SKM-1 (cell line): ENCODE measurements around the gene GCDH.
"Not testable (repeated sequence)": the region's sequence is repeated elsewhere in the genome, so short reads cannot be mapped to it uniquely, and the experiment has no call there.

ENCODE experiments used
- DNase-seq: peaks from one replicate; lab custom pipeline; 2025; ENCODE audit not compliant: unreplicated experiment; lab: John Stamatoyannopoulos, UW

Gene GCDH

GRCh38 chr19:12899891-12900518 lies 9.0 kb downstream of the GCDH start:
- no peak for DNase-seq

- no peak for DNase-seq
Measured at GRCh38 chr19:12907166-12907565, 16.2 kb downstream of the GCDH start.

GRCh38 chr19:12912571-12912970 lies 21.6 kb downstream of the GCDH start:
- no peak for DNase-seq

- no peak for DNase-seq
Measured at GRCh38 chr19:12913011-12913561, 22.1 kb downstream of the GCDH start.

- peak; percentile 59 for DNase-seq
Measured at GRCh38 chr19:12913851-12914690, 23.1 kb downstream of the GCDH start.

GRCh38 chr19:12915860-12916259 lies 24.9 kb downstream of the GCDH start:
- DNase-seq, result not testable (repeated sequence)

- DNase-seq, result no peak
Measured at GRCh38 chr19:12918253-12918652, 27.3 kb downstream of the GCDH start.

GRCh38 chr19:12921047-12921446 lies 30.1 kb downstream of the GCDH start:
- no peak for DNase-seq

GRCh38 chr19:12922959-12923358 lies 32.0 kb downstream of the GCDH start:
- DNase-seq, result no peak

GRCh38 chr19:12924621-12925310 lies 33.8 kb downstream of the GCDH start:
- DNase-seq, result no peak

- no peak for DNase-seq
Measured at GRCh38 chr19:12930002-12930645, 39.2 kb downstream of the GCDH start.

GRCh38 chr19:12932392-12933286 lies 41.7 kb downstream of the GCDH start:
- no peak for DNase-seq

- peak; percentile 88 for DNase-seq
Measured at GRCh38 chr19:12933287-12934072, 42.5 kb downstream of the GCDH start, which contains the start of gene FARSA. TSS of gene FARSA (minus strand) at chr19:12933711. CDS start at chr19:12933696, 15 bp downstream.

GRCh38 chr19:12935071-12935470 lies 44.1 kb downstream of the GCDH start:
- no peak for DNase-seq

- no peak for DNase-seq
Measured at GRCh38 chr19:12936582-12936981, 45.6 kb downstream of the GCDH start.

- peak; percentile 78 for DNase-seq
Measured at GRCh38 chr19:12937093-12937926, 46.4 kb downstream of the GCDH start.

- peak; percentile 98 for DNase-seq
Measured at GRCh38 chr19:12937927-12938778, 47.2 kb downstream of the GCDH start, which contains the start of gene CALR. TSS of gene CALR (plus strand) at chr19:12938609. CDS start at chr19:12938680, 71 bp downstream.
